PC-9 (cell line): Measurements from ENCODE around the gene CCL16. TPM values are rescaled to one million over a fixed set of nuclear protein-coding genes. Genes with fewer than 3 reads are reported as not detected.

ENCODE experiments used
- BruUV-seq: library from RNA; stranded (reverse); fragments of 400-500 nt; replicated peaks from 2 replicates; lab custom pipeline; 2021; lab: Mats Ljungman, UMichigan
- CTCF ChIA-PET: fragments of 300-600 bp; sonication (Branson Sonifier 250); formaldehyde crosslinking; loops from one replicate; lab custom pipeline; 2022; ENCODE audit warnings: antibody characterized with exemption; lab: Charles Lee
- POLR2A ChIA-PET: fragments of 300-600 bp; sonication (Branson Sonifier 250); formaldehyde crosslinking; loops from one replicate; lab custom pipeline; 2022; ENCODE audit warnings: antibody characterized with exemption; ENCODE audit not compliant: unreplicated experiment; lab: Charles Lee
- DNase-seq, 2 experiments: peaks; one replicate each; pipeline versions ENCODE4 v3.0.0 to v3.0.0-alpha.2; 2015 to 2022; ENCODE audit warnings: mixed read lengths in 1 of 2
- H2AFZ ChIP-seq: fragments of 200-600 bp; sonication (generic); 2 replicates; pipeline ENCODE4 v1.8.1; 2017; ENCODE audit warnings: antibody characterized with exemption
- H3F3A ChIP-seq: fragments of 200-600 bp; sonication (generic); 2 replicates; pipeline ENCODE4 v1.8.1; 2017; ENCODE audit warnings: antibody characterized with exemption, mild to moderate bottlenecking, low read depth; ENCODE audit not compliant: insufficient read depth
- H3K27ac ChIP-seq: fragments of 200-600 bp; sonication (generic); 2 replicates; pipeline ENCODE4 v1.6.1; 2016; ENCODE audit warnings: mixed run types
- H3K27me3 ChIP-seq: fragments of 200-600 bp; sonication (generic); 2 replicates; pipeline ENCODE4 v1.6.1; 2016; ENCODE audit warnings: low read depth, mixed run types; ENCODE audit not compliant: insufficient read depth
- H3K36me3 ChIP-seq: fragments of 200-600 bp; sonication (generic); 2 replicates; pipeline ENCODE4 v1.6.1; 2016; ENCODE audit warnings: low read depth, mixed run types
- H3K4me1 ChIP-seq: fragments of 200-600 bp; sonication (generic); replicated peaks from 2 replicates; pipeline ENCODE4 v1.6.1; 2016; ENCODE audit warnings: mixed run types; ENCODE audit not compliant: insufficient read depth
- H3K4me2 ChIP-seq: fragments of 200-600 bp; sonication (generic); 2 replicates; pipeline ENCODE4 v1.6.1; 2017; ENCODE audit warnings: mixed run types
- H3K4me3 ChIP-seq: fragments of 200-600 bp; sonication (generic); 2 replicates; pipeline ENCODE4 v1.6.1; 2016; ENCODE audit warnings: mixed run types
- H3K79me2 ChIP-seq: fragments of 200-600 bp; sonication (generic); 2 replicates; pipeline ENCODE4 v1.6.1; 2017; ENCODE audit warnings: low read depth, mixed run types
- H3K9me2 ChIP-seq: fragments of 200-600 bp; sonication (generic); 2 replicates; pipeline ENCODE4 v1.8.1; 2017; ENCODE audit warnings: mild to moderate bottlenecking; ENCODE audit not compliant: insufficient read depth
- H3K9me3 ChIP-seq: fragments of 200-600 bp; sonication (generic); 2 replicates; pipeline ENCODE4 v1.8.1; 2016; ENCODE audit warnings: low read depth; ENCODE audit not compliant: insufficient read depth
- H4K20me1 ChIP-seq: fragments of 200-600 bp; sonication (generic); 2 replicates; pipeline ENCODE4 v1.8.1; 2017; ENCODE audit not compliant: insufficient read depth
- CTCF ChIP-seq: fragments of 200-600 bp; sonication (generic); conservative IDR thresholded peaks from 2 replicates; pipeline ENCODE4 v1.6.1; 2017; ENCODE audit warnings: mixed run types, antibody characterized with exemption, mild to moderate bottlenecking, moderate library complexity
- EZH2 ChIP-seq: fragments of 200-600 bp; sonication (generic); IDR thresholded peaks from 2 replicates; pipeline ENCODE4 v1.8.0; 2017; ENCODE audit warnings: antibody characterized with exemption, low read depth
- intact Hi-C: fragments of 100-400 bp; cut with micrococcal nuclease; formaldehyde crosslinking; loops from one replicate; pipeline ENCODE4 v1.10.0; 2022; ENCODE audit not compliant: unreplicated experiment
- total RNA-seq: library from RNA; stranded (reverse); gene quantifications from 2 replicates; pipeline ENCODE4 v1.2.3, GENCODE V29; 2021

Gene CCL16
- total RNA-seq, 1 experiment from 2014 or later: not detected

GRCh38 chr17:35968520-35969054, 12.7 kb downstream of the CCL16 start:
- BruUV-seq: no TSS peak
- H3K4me1 ChIP-seq: no peaks in the 10 kb centered on the region
- POLR2A ChIA-PET: no interaction called here
- H4K20me1 ChIP-seq: no peaks in the 10 kb centered on the region
- CTCF ChIA-PET: interaction anchor here (1.6 kb wide), 1 partner anchor 515 kb away, joined by 8 read pairs; no protein-coding TSS in a partner anchor
- H3F3A ChIP-seq: no peaks in the 10 kb centered on the region
- TF ChIP-seq CTCF (no peak), EZH2 (no peak)
- no peaks in the 10 kb centered on the region for H3K9me3 ChIP-seq
- H3K9me2 ChIP-seq: no peaks in the 10 kb centered on the region
- H3K4me3 ChIP-seq: no peak overlapping the region
- no peak overlapping the region for H3K4me2 ChIP-seq
- H3K36me3 ChIP-seq: no peaks in the 10 kb centered on the region
- no peaks in the 10 kb centered on the region for H3K79me2 ChIP-seq
- intact Hi-C loops: loop anchor here (1.0 to 2.0 kb wide), 2 partner anchors 181 to 514 kb away; no protein-coding TSS in a partner anchor
- peaks cover 54% of the 10 kb centered on the region; the same call in 1 of the 2 replicates for H3K27me3 ChIP-seq
- no peak overlapping the region for H2AFZ ChIP-seq
- no peak overlapping the region for H3K27ac ChIP-seq
- DNase-seq: no peak

DNA sequence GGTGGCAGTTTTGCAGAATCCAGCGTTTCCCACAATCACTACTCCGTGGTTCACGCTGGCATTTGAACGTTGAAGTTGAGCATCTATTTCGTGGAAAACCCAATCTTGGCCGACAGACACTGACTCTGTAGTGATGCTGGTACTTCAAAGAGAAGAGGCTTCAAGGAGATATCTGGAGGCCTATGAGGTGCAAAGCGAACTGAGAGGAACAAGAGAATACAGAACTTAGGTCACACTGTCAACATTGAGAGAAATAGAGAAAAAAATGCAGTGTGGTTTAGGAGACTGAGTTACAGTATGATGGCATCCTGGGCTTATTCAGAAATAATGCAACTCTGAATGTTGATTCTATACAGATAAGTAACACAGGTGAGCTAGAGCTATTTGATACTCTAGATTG, 16.0 kb downstream of the CCL16 start:
- BruUV-seq: no TSS peak
- Histone ChIP-seq H3K4me3 (no peak overlapping the region), H3K9me2 (no peaks in the 10 kb centered on the region), H4K20me1 (no peaks in the 10 kb centered on the region), H3K9me3 (no peaks in the 10 kb centered on the region), H3K4me1 (no peaks in the 10 kb centered on the region), H3F3A (no peaks in the 10 kb centered on the region), H3K27ac (no peak overlapping the region), H3K27me3 (peaks cover 56% of the 10 kb centered on the region; the same call in 1 of the 2 replicates), H3K4me2 (no peak overlapping the region), H3K36me3 (no peaks in the 10 kb centered on the region), H3K79me2 (no peaks in the 10 kb centered on the region), H2AFZ (no peak overlapping the region)
- CTCF ChIA-PET: no interaction called here
- no peak for DNase-seq
- intact Hi-C loops: no loop called here
- no peak for TF ChIP-seq CTCF
- no peak for TF ChIP-seq EZH2
- POLR2A ChIA-PET: no interaction called here

GRCh38 chr17:35963663-35964062, 17.6 kb downstream of the CCL16 start:
- no peaks in the 10 kb centered on the region for H3K9me3 ChIP-seq
- H2AFZ ChIP-seq: no peak overlapping the region
- H3K27ac ChIP-seq: no peak overlapping the region
- H3K4me3 ChIP-seq: no peak overlapping the region
- ChIA-PET POLR2A (no interaction called here), CTCF (no interaction called here)
- no peaks in the 10 kb centered on the region for H3K36me3 ChIP-seq
- BruUV-seq: no TSS peak
- intact Hi-C loops: no loop called here
- H3K4me2 ChIP-seq: no peak overlapping the region
- TF ChIP-seq EZH2 (no peak), CTCF (no peak)
- H4K20me1 ChIP-seq: no peaks in the 10 kb centered on the region
- no peak for DNase-seq
- no peaks in the 10 kb centered on the region for H3F3A ChIP-seq
- H3K9me2 ChIP-seq: no peaks in the 10 kb centered on the region
- no peaks in the 10 kb centered on the region for H3K4me1 ChIP-seq
- H3K79me2 ChIP-seq: no peaks in the 10 kb centered on the region
- H3K27me3 ChIP-seq: peaks cover 55% of the 10 kb centered on the region
